H1 (cell line): ENCODE data around the gene ITPR3. TPM values are rescaled to one million over a fixed set of nuclear protein-coding genes. Genes with fewer than 3 reads are reported as not detected.
A peak's percentile ranks its signal among the peaks of the same experiment; 100 is the strongest.

Experiments used
- CTCF ChIA-PET: fragments of 300-600 bp; sonication (Branson Sonifier 250); formaldehyde crosslinking; loops from one replicate; lab custom pipeline; 2021; ENCODE audit not compliant: partially characterized antibody; lab: Charles Lee
- POLR2A ChIA-PET: fragments of 300-600 bp; sonication (Branson Sonifier 250); formaldehyde crosslinking; loops from one replicate; lab custom pipeline; 2021; ENCODE audit warnings: inconsistent platforms; ENCODE audit not compliant: partially characterized antibody; lab: Charles Lee
- DNase-seq, 2 experiments: peaks; one replicate each; pipeline versions ENCODE4 v3.0.0 to v3.0.0-alpha.2; 2010 to 2022; ENCODE audit warnings: low spot score in 2 of 2, low read depth in 1 of 2, mixed read lengths in 1 of 2
- FAIRE-seq: peaks from 2 replicates; lab custom pipeline; 2011; peaks lifted over from hg19 to GRCh38; lab: Jason Lieb, UNC
- H2AFZ ChIP-seq: 2 replicates; pipeline ENCODE4 v1.8.1; 2012; ENCODE audit warnings: low read length, inconsistent platforms
- H2AK5ac ChIP-seq: 2 replicates; pipeline ENCODE4 v1.6.1; 2013; ENCODE audit warnings: low read depth, low read length
- H2BK120ac ChIP-seq: replicated peaks from 2 replicates; pipeline ENCODE3; 2013; ENCODE audit warnings: low read depth, low read length, inconsistent platforms
- H2BK12ac ChIP-seq: 2 replicates; pipeline ENCODE4 v1.6.1; 2013; ENCODE audit warnings: low read depth, low read length
- H2BK15ac ChIP-seq: 2 replicates; pipeline ENCODE4 v1.6.1; 2013; ENCODE audit warnings: low read length
- H2BK20ac ChIP-seq: 2 replicates; pipeline ENCODE4 v1.6.1; 2013; ENCODE audit warnings: low read length
- H2BK5ac ChIP-seq: 2 replicates; pipeline ENCODE4 v1.6.1; 2013; ENCODE audit warnings: low read depth, low read length
- H3K14ac ChIP-seq: 2 replicates; pipeline ENCODE4 v1.6.1; 2013; ENCODE audit warnings: inconsistent platforms; ENCODE audit not compliant: insufficient read length
- H3K18ac ChIP-seq: 2 replicates; pipeline ENCODE4 v1.6.1; 2013; ENCODE audit warnings: low read length; ENCODE audit errors: extremely low read depth
- H3K23ac ChIP-seq: 2 replicates; pipeline ENCODE4 v1.6.1; 2013; ENCODE audit warnings: inconsistent platforms; ENCODE audit not compliant: insufficient read length
- H3K23me2 ChIP-seq: 2 replicates; pipeline ENCODE4 v1.6.1; 2013; ENCODE audit warnings: low read depth, low read length
- H3K27ac ChIP-seq: 2 replicates; pipeline ENCODE4 v1.6.1; 2011; ENCODE audit warnings: low read depth, low read length, inconsistent platforms
- H3K27me3 ChIP-seq, 4 experiments: replicated peaks in 1 of 4; 1 replicate in 1 of 4; 2 replicates in 3 of 4; pipeline versions ENCODE4 v1.6.1 to v1.8.1; 2011 to 2013; ENCODE audit warnings: low read length in 3 of 4, mild to moderate bottlenecking in 3 of 4, inconsistent platforms in 2 of 4, mixed read lengths in 2 of 4, moderate library complexity in 1 of 4; ENCODE audit not compliant: control insufficient read depth in 3 of 4, insufficient read depth in 3 of 4; ENCODE audit errors: extremely low read depth in 1 of 4
- H3K36me3 ChIP-seq, 4 experiments: 2 replicates each; pipeline versions ENCODE4 v1.6.1 to v1.8.1; 2011 to 2013; ENCODE audit warnings: mild to moderate bottlenecking in 4 of 4, low read length in 3 of 4, moderate library complexity in 2 of 4, control low read depth in 1 of 4, inconsistent platforms in 1 of 4; ENCODE audit not compliant: insufficient read depth in 4 of 4, control insufficient read depth in 2 of 4
- H3K4ac ChIP-seq: replicated peaks from 2 replicates; pipeline ENCODE3; 2013; ENCODE audit warnings: low read length, low read depth, mixed read lengths, inconsistent platforms; ENCODE audit not compliant: insufficient read length
- H3K4me1 ChIP-seq, 4 experiments: replicated peaks in 1 of 4; 1 replicate in 1 of 4; 2 replicates in 3 of 4; pipeline versions ENCODE4 v1.6.1 to v1.8.1; 2011 to 2013; ENCODE audit warnings: low read length in 3 of 4, inconsistent platforms in 2 of 4, mixed read lengths in 1 of 4; ENCODE audit not compliant: insufficient read depth in 4 of 4, control insufficient read depth in 3 of 4
- H3K4me2 ChIP-seq, 2 experiments: 2 replicates each; pipeline versions ENCODE4 v1.6.1 to v1.8.1; 2011 to 2013; ENCODE audit warnings: low read depth in 2 of 2, low read length in 2 of 2, control low read depth in 1 of 2, inconsistent platforms in 1 of 2, mild to moderate bottlenecking in 1 of 2; ENCODE audit not compliant: insufficient read depth in 1 of 2
- H3K4me3 ChIP-seq, 4 experiments: fragments of 200-600, 300-600 bp in 1 of 4; sonication (generic), shearing (Covaris generic), sonication (Bioruptor Twin) in 1 of 4; 2 replicates each; pipeline versions ENCODE4 v1.5.1 to v1.8.1; 2011 to 2016; ENCODE audit warnings: low read length in 4 of 4, low read depth in 3 of 4, control low read depth in 2 of 4, inconsistent platforms in 2 of 4, mild to moderate bottlenecking in 2 of 4, mixed read lengths in 1 of 4, moderate library complexity in 1 of 4; ENCODE audit not compliant: insufficient read depth in 2 of 4; ENCODE audit errors: extremely low read depth in 1 of 4
- H3K56ac ChIP-seq: replicated peaks from 2 replicates; pipeline ENCODE3; 2013; ENCODE audit warnings: low read depth, mild to moderate bottlenecking, mixed read lengths, low read length, inconsistent platforms; ENCODE audit not compliant: insufficient read length
- H3K79me1 ChIP-seq: 2 replicates; pipeline ENCODE4 v1.6.1; 2013; ENCODE audit warnings: low read depth, low read length, control low read depth
- H3K79me2 ChIP-seq, 2 experiments: 2 replicates each; pipeline versions ENCODE4 v1.6.1 to v1.8.1; 2012 to 2013; ENCODE audit warnings: low read length in 2 of 2, mild to moderate bottlenecking in 2 of 2, inconsistent platforms in 1 of 2; ENCODE audit not compliant: insufficient read depth in 2 of 2, control insufficient read depth in 1 of 2
- H3K9ac ChIP-seq, 4 experiments: replicated peaks in 1 of 4; 1 replicate in 1 of 4; 2 replicates in 3 of 4; pipeline versions ENCODE4 v1.6.1 to v1.8.1; 2011 to 2013; ENCODE audit warnings: low read depth in 3 of 4, low read length in 3 of 4, control low read depth in 2 of 4, mild to moderate bottlenecking in 2 of 4, moderate library complexity in 2 of 4, inconsistent platforms in 1 of 4; ENCODE audit errors: extremely low read depth in 1 of 4
- H3K9me3 ChIP-seq, 2 experiments: 2 replicates each; pipeline versions ENCODE4 v1.6.1 to v1.8.1; 2012 to 2013; ENCODE audit warnings: mild to moderate bottlenecking in 2 of 2, moderate library complexity in 2 of 2, control low read depth in 1 of 2, inconsistent platforms in 1 of 2, low read depth in 1 of 2, low read length in 1 of 2, mixed read lengths in 1 of 2; ENCODE audit not compliant: insufficient read depth in 2 of 2
- H4K20me1 ChIP-seq, 2 experiments: replicated peaks in 1 of 2; 2 replicates each; pipeline versions ENCODE3 to v1.8.1; 2011 to 2013; ENCODE audit warnings: inconsistent platforms in 2 of 2, low read length in 2 of 2, mild to moderate bottlenecking in 1 of 2; ENCODE audit not compliant: insufficient read depth in 2 of 2, control insufficient read depth in 1 of 2
- H4K5ac ChIP-seq: 2 replicates; pipeline ENCODE4 v1.6.1; 2013; ENCODE audit warnings: low read length, low read depth, mixed read lengths, inconsistent platforms; ENCODE audit not compliant: insufficient read length
- H4K8ac ChIP-seq: 2 replicates; pipeline ENCODE4 v1.8.0; 2013; ENCODE audit warnings: mild to moderate bottlenecking, moderate library complexity, low read length, inconsistent platforms; ENCODE audit not compliant: insufficient read depth; ENCODE audit errors: extremely low read depth
- H4K91ac ChIP-seq: replicated peaks from 2 replicates; pipeline ENCODE3; 2013; ENCODE audit warnings: low read length, mixed read lengths, inconsistent platforms; ENCODE audit not compliant: insufficient read length
- ASH2L ChIP-seq: fragments of 200-600, 300-600 bp; sonication (generic); IDR thresholded peaks from one replicate; pipeline ENCODE4 v1.7.1; 2017; ENCODE audit warnings: low read length
- CBX8 ChIP-seq: fragments of 300-800, 300-1000 bp; sonication (generic); IDR thresholded peaks from 2 replicates; pipeline ENCODE4 v1.7.1; 2016; ENCODE audit warnings: low read depth, low read length, borderline replicate concordance
- E2F6 ChIP-seq: IDR thresholded peaks from 2 replicates; pipeline ENCODE4 v1.6.1; 2012; ENCODE audit warnings: inconsistent platforms
- FOSL1 ChIP-seq: IDR thresholded peaks from 2 replicates; pipeline ENCODE4 v1.6.1; 2011; ENCODE audit warnings: mild to moderate bottlenecking, low read depth, low read length, moderate library complexity; ENCODE audit not compliant: insufficient read depth
- KDM1A ChIP-seq: fragments of 200-600, 300-600 bp; sonication (generic); IDR thresholded peaks from 2 replicates; pipeline ENCODE4 v1.7.1; 2016; ENCODE audit warnings: mild to moderate bottlenecking, low read length, borderline replicate concordance
- KDM4A ChIP-seq: IDR thresholded peaks from one replicate; pipeline ENCODE4 v1.7.1; 2012; ENCODE audit warnings: low read depth, mild to moderate bottlenecking, moderate library complexity, low read length, inconsistent platforms; ENCODE audit not compliant: severe bottlenecking
- PHF8 ChIP-seq: fragments of 200-600 bp; sonication (generic); conservative IDR thresholded peaks from 2 replicates; pipeline ENCODE4 v1.7.1; 2012; ENCODE audit warnings: low read depth, mild to moderate bottlenecking, inconsistent platforms, low read length, moderate library complexity
- SP1 ChIP-seq: IDR thresholded peaks from 2 replicates; pipeline ENCODE4 v1.6.1; 2011; ENCODE audit warnings: low read depth, low read length
- TAF1 ChIP-seq: IDR thresholded peaks from 2 replicates; pipeline ENCODE4 v1.6.1; 2011; ENCODE audit warnings: mild to moderate bottlenecking, low read depth, low read length
- TEAD4 ChIP-seq: IDR thresholded peaks from 2 replicates; pipeline ENCODE4 v1.6.1; 2012; ENCODE audit warnings: low read depth, low read length, inconsistent platforms, mixed read lengths
- WGBS, 2 experiments: shearing (Covaris generic) in 1 of 2; methylation state at CpG; one replicate each; pipeline versions ENCODE4 v1.1.6 to v1.1.7; 2013 to 2015; ENCODE audit warnings: low lambda C conversion rate in 2 of 2, mixed read lengths in 2 of 2, inconsistent platforms in 1 of 2, low coverage in 1 of 2, missing lambda C conversion rate in 1 of 2; ENCODE audit not compliant: insufficient replicate concordance in 2 of 2, insufficient coverage in 1 of 2, insufficient read length in 1 of 2; ENCODE audit errors: extremely low coverage in 1 of 2, missing lambda C conversion rate in 1 of 2; 5-methylcytosine and 5-hydroxymethylcytosine counted together
- polyA plus RNA-seq, 7 experiments: library from polyadenylated mRNA; depleted of rRNA in 3 of 7; stranded (reverse) in 5 of 7; unstranded in 2 of 7; fragments of >200 nt in 5 of 7; fragments of 200-250 nt in 2 of 7; gene quantifications; 1 replicate in 5 of 7; 2 replicates in 1 of 7; 4 replicates in 1 of 7; pipeline versions ENCODE4 v1.2.1 to v1.2.3, GENCODE V29; 2011 to 2013; ENCODE audit warnings: missing spikeins in 2 of 7, mixed read lengths in 2 of 7
- total RNA-seq: library from RNA; stranded (reverse); fragmentation: NEBNext Ultra II Directional; extraction: Animal tissue kit (Norgen Biotek cat#: 25700); gene quantifications from 2 replicates; pipeline ENCODE4 v1.2.1, GENCODE V29; 2021

The ITPR3 gene
- total and polyA plus RNA-seq, 2 of the 8 experiments (the other 6 are each of a cell fraction or from before 2014, with no cell fraction given), result 29.1 to 45.7 TPM

GRCh38 chr6:33691456-33692077 lies 70.4 kb downstream of the ITPR3 start:
- no peaks in the 10 kb centered on the region for H3K23me2 ChIP-seq
- no peak overlapping the region for H3K9ac ChIP-seq
- no peak overlapping the region for H3K14ac ChIP-seq
- H2BK20ac ChIP-seq, result no peak overlapping the region
- H3K4me2 ChIP-seq, result no peak overlapping the region
- H3K56ac ChIP-seq, result no peak overlapping the region
- no peak overlapping the region for H2BK15ac ChIP-seq
- H3K27me3 ChIP-seq, result no peaks in the 10 kb centered on the region
- no peaks in the 10 kb centered on the region for H3K79me1 ChIP-seq
- TF ChIP-seq PHF8 (no peak), E2F6 (no peak), TEAD4 (no peak), KDM1A (no peak), CBX8 (no peak), FOSL1 (no peak), KDM4A (no peak), TAF1 (no peak), SP1 (no peak), ASH2L (no peak)
- TF ChIP-seq, all 59 proteins: peak for 0
- POLR2A ChIA-PET, result interaction anchor here (0.8 to 1.8 kb wide), 7 partner anchors 10 to 237 kb away, joined by 3 to 7 read pairs (median 4); partner anchors contain the start of genes UQCC2 and ZBTB9
- Histone ChIP-seq H4K5ac (no peak overlapping the region), H3K36me3 (peaks cover 18 to 51% (median 36%) of the 10 kb centered on the region in 4 experiments), H3K27ac (no peak overlapping the region), H3K9me3 (no peaks in the 10 kb centered on the region), H3K4ac (no peak overlapping the region), H3K18ac (no peak overlapping the region), H2AFZ (no peak overlapping the region), H4K8ac (0 out of 2 replicates have a peak overlapping the region, but pooled peaks have one; percentile 2), H4K91ac (no peak overlapping the region), H3K23ac (no peak overlapping the region), H4K20me1 (peaks cover 5 to 6% of the 10 kb centered on the region in 2 experiments), H3K4me1 (peaks cover 0 to 5% (median 1%) of the 10 kb centered on the region in 4 experiments; a peak in 3 of 7 replicates), H3K4me3 (no peak overlapping the region), H2BK120ac (no peak overlapping the region), H2BK5ac (no peak overlapping the region; the same call in 1 of the 2 replicates), H2BK12ac (no peak overlapping the region), H3K79me2 (no peaks in the 10 kb centered on the region), H2AK5ac (no peak overlapping the region)
- 89% methylated on average over 15 of the region's 15 CpGs; no CpG with 5 or more reads in 1 of the 2 experiments for WGBS, 2 experiments
- DNase-seq (no peak), FAIRE-seq (no peak)
- CTCF ChIA-PET, result interaction anchor here (0.9 to 2.2 kb wide), 5 partner anchors 9 to 106 kb away, joined by 3 to 11 read pairs (median 6); partner anchors contain the start of gene UQCC2
